Stimulated activated naive CD8-positive, alpha-beta T cell treated with anti-CD3 and anti-CD28 coated beads, Interleukin-15, Interleukin-2, amounts not matched to agents 100 U/mL and 50 U/mL, for 24 hours (primary cell): ENCODE measurements around the gene MAPKBP1.

Source experiments
- ATAC-seq: fragments of 150-1000 bp; cut with Tn5 transposase; one replicate; pipeline ENCODE4 v1.10.0; 2021
- DNase-seq: peaks from one replicate; pipeline ENCODE4 v3.0.0; 2021

Gene MAPKBP1

DNA sequence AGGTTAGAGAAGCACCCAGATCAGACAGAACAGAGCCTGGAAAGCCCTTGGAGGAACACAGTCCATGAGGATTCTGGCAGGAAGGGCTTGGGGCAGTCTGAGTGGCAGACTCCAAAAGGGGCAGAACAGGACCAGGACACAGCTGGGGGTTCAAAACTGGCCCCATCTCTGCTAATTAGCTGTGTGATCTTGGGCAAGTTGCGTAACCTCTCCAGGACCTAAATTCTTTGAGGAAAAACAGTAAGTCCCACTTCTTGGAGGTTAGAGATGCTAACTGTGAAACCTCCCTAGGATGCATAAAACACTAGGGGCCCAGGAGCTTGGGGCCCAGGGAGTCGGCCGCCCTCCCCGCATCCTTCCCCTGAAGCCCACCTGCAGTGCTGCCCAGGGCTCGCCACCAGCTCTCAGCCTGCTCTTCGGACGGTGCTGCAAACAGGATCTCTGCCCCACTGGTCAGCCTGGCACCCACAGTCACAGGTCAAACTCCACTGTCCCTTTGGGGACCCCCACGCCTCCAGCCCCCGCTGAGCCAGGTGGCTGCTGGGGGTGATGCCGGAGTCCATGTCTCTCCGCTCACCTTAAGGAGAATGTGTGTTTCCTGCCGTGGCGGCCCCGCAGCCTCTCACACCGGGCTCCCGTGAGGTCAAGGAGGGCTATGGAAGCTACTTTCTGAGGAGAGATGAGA lies 76.3 kb downstream of the MAPKBP1 start:
- DNase-seq (no peak), ATAC-seq (no peak)

DNA sequence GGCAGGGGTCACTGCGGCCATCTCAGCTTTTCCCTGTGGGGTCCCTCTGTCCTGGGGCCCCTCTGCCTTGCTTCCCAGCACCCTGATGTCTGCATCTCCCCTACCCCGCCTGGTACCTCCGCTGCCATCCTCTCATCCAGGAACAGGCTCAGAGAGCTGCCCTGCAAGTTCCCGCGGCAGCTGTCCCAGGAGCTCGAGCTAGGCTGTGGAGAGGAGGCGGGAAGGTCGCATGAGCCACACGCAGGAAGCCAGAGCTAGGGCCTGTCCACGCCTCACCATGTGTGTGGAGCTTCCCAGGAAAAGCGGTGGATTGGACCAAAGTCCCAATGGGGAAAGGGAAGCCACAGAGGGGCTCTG lies 76.9 kb downstream of the MAPKBP1 start:
- ATAC-seq, result no peak
- no peak for DNase-seq

DNA sequence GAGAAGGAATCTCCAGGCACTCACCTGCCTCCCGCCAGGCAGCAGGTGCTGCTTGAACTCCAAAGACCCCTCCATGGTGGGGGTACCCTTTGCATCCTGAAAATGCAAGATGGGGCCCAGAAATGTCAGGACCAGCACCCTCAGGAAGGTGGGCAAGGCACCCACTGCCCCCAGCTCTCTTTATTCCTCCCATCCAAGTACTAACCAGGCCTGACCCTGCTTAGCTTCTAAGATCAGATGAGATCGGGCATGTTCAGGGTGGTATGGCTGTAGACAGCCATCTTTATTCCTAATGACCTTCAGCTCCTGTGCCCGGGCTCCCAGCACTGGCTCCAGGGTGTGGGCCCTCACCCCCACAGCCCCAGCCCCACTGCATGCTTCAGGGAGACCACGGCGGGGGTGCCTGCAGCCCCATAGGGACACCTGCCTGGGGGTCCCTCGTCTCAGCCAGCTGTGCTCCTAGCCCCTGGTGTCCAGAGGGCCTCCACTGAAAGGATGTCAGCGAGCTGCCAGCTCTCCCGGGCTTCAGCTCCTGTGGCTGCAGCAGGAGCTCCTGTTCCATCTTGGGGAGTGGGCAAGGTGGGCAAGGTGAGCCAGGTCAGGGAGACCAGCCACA lies 77.6 kb downstream of the MAPKBP1 start:
- no peak for ATAC-seq
- no peak for DNase-seq

DNA sequence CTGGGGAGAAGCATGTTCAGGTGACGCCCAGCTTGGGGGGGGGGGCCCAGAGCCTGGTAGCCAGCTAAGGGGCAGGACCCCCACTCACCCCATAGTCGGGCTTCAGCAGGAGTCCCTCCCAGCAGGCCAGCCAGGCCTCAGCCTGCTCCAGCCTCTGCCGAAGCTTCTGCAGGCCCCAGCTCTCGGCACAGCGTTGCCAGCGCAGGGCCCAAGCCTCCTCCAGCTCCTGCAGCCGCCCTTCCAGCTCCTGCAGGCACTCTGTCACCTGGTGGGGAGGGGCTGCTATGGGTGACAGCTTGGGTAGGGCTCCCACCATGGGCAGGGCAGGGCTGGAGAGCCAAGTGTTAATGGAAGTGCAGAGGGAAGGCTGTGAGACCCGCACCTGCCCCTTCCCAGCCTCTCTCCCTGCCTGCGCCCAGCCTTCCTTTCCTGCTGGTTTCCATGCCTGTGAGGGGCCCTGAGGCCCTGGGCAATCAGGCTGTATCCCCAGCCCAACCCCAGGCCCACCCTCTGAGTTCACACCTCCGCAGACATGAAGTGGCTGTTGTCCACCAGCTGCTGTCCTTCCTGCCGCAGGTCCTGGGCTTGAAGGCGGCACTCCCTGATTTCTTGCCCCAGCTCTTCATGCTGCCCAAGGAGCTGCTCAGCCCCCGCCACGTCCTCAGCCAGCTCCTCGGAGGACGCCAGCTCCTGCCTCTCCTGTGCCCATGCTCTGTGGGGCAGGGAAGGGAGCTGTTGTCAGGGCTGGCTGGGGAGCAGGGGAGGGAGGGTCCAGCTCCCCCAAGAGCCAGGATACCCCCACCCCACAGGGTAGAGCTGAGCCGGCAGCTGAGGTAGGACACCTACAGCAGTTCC lies 78.7 kb downstream of the MAPKBP1 start:
- ATAC-seq, result no peak
- no peak for DNase-seq

DNA sequence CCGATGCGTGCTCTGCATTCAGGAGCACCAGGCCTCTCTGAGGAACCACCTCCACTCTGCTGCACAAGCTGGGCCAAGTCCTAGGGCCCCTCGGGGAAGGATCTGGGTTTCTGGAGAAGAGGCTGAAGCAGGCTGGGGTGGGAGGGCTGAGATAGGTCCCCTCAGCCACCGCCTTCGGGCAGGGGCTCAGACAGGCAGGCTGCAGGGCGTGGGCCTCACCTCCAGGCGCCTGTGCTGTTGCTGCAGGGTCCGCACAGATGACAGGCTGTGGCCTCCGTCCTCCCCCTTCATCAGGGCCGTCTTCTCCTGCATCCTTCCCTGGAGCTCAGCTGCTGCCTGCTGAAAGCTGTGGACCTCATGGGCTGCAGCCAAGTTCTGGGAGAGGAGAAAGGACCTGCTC lies 79.5 kb downstream of the MAPKBP1 start:
- DNase-seq, result no peak
- ATAC-seq, result no peak

DNA sequence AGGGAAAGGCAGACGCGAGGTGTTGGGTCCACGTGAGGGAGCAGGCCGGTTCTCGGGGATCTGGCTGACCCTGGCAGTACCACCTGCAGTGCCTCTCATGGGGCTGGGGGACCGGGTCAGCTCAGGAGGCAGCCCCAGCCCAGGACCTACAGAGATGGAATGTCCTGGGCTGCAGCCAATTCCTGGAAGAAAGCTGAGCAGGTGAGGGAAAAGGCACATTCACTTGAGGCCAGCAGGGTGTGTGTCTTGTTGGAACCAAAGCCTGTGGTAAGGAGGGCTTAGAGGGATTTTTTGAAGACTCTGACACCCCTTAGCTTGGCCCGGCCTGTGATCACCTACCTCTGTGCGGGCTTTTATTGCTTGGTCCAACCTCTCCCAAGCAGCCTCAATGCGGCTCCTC lies 80.2 kb downstream of the MAPKBP1 start:
- no peak for ATAC-seq
- DNase-seq, result no peak

DNA sequence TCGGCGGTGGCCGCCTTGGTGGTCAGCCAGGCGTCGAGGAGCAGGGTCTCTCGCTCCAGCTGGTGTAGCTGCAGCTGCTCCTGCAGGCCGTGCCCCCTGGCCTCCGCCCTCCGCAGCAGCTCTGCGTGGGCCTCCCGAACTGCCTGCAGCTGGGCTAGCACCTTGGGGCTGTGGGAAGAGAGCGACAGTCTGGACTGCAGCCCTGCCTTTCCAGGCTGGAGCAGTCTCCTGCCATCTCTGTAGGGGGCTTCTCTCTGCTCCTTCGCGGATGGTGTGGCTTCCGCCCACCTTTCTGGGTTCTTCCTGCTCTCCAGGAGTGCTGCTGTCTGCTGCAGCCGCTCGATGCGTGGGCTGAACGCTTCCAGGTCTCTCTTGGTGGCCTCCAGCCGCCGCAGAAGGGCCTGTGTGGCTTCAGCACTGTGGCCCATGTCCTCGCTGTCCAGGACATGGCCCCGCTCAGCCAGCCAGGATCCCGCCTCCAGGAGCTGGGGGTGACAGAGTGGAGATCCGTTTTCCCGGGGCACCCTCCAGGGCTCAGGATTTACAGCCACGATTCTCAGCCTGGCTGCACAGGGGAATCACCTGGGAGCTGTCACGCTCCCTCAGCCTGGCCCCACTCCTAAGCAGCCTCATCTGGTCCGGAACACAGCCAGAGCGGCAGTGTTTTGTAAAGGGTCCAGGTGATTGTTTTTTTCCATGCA lies 81.1 kb downstream of the MAPKBP1 start:
- no peak for ATAC-seq
- no peak for DNase-seq

DNA sequence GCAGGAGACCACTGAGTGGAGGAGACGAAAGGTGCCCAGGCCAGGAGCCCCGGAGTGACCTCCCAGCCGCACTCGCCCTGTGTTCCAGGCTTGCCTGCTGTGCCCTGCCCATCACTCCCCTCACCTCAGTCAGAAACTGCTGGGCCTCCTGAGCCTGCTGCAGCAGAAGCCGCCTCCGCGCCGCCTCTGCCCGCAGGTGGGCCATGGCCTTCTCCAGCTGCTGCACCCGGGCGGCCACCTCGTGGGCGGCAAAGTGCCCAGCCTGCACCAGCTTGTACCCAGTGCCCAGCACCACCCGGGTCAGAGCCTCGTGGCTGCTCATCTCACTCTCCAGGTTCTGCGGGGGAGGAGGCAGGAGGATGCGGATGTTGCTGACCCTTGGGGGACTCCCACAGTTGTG lies 82.0 kb downstream of the MAPKBP1 start:
- ATAC-seq (no peak), DNase-seq (no peak)

DNA sequence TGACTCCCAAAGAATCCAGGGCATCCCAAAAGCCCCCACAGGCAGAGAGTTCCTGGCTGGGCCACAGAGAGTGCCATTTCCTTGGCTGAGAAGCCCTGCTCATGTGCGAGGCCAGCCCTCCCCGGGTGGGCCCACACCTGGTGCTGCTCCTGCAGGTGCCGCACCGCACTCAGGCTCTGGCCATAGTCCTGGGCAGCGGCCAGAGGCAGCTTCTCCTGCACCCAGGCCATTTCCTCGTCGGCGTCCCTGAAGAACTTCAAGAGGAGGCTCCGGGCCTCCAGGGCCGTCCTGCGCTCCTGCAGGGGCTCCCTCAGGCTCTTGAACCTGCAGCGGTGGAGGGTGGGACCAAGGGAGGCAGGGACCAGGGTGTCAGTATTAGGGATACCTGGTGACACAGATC lies 82.4 kb downstream of the MAPKBP1 start:
- DNase-seq, result no peak
- no peak for ATAC-seq

DNA sequence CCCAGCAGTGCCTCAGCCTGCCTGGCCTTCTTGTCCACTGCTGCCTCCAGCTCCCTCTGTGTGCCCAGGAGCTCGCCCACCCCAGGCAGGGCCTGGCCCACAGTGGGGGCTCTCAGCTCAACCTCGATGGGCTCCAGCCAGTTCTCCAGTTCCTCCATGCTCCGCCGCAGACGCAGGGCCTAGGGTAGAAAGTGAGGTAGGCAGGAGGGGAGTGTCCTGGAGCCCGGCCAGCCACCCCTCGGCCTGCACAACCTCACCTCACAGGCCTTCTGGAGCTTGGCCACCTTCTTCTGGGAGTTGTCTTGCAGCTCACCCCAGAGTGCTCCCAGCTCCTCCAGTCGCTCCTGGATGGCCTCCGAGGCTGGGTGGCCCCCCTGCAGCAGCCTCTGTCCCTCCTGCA lies 83.0 kb downstream of the MAPKBP1 start:
- ATAC-seq, result no peak
- no peak for DNase-seq

DNA sequence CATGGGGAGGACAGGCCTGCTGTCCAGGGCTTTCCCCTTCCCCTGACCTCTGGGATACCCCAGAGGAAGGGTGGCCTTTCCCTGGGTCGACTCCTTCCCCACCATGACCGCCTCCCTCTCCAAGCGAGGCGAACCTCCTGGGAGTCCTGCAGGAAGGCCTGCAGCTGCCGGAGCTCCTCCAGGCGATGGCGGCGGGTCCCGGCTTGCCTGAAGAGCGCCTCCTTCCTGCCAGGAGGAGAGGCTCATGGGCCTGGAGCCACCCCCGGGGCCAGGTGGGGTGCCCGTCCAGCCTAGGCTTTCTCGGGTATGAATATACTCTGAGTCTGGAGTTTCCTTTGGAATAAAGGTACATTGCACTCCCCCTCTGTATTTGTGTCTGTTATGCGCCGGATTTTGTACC lies 84.5 kb downstream of the MAPKBP1 start:
- ATAC-seq, result no peak

DNA sequence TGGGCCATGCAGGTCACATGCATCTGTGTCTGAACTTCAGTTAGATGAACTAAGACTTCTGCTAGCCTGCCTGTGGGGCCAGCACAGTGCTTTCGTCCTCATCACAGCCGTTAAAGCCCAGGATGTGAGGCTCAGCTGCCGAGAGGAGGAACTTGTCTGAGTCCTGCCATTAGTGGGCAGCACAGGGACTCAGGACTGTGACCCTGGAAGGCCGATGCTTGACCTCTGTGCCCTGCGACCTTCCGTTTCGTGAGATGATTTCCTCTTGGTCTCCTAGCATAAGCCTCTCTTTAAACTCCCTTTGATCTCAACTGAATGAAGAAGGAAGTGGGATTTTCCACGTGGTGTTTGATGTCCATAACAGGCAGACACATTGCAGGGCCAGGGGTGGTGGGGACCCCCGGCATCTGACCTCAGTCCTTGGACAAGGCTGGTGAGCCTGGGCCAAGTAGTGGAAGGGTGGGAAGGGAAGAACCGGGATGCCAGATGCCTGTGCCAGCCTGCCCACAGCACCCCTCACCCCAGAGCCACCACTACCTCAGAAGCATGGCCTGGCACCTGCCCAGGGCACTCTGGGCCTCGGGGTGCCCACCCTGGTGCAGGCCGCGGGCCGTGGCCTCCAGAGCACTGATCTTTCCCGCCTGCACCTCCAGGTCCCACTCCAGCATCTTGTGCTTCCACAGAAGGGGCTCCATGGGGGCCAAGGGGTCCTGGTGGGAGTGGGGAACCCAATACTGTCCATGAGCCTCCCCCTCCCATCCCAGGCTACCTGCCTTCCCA lies 86.0 kb downstream of the MAPKBP1 start:
- ATAC-seq (no peak), DNase-seq (no peak)

More for the DNA sequence above, 84.5 kb downstream of the MAPKBP1 start:
- no peak for DNase-seq

DNA sequence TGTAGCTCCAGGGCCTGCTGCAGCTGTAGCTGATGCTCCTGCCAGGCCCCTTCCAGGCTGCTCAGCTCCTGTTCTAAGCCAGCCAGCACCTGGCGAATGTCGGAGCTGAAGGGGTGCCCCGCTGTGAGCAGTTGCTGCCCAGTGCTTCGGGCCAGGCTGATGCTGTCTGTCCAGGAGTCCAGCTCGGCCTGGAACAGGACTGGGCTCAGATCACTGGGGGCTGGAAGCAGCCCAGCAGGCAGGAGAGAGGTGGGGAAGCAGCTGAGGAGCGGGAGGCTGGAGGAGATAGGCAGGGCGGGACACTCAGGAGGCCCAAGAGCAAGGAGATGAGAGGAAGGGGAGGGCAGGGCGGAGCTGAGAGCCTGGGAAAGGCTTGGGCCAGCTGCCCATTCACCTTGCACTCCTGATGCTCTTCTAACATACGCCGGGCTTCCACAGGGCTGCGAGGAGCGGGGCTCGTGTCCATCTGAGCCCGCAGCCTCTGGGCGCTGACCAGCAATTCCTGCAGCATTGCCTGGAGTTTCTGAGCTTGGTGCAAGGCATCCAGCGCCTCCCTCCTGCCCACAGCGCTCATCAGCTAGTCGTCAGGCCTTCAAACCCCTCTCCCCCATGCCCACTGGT lies 87.6 kb downstream of the MAPKBP1 start:
- DNase-seq (no peak), ATAC-seq (no peak)

DNA sequence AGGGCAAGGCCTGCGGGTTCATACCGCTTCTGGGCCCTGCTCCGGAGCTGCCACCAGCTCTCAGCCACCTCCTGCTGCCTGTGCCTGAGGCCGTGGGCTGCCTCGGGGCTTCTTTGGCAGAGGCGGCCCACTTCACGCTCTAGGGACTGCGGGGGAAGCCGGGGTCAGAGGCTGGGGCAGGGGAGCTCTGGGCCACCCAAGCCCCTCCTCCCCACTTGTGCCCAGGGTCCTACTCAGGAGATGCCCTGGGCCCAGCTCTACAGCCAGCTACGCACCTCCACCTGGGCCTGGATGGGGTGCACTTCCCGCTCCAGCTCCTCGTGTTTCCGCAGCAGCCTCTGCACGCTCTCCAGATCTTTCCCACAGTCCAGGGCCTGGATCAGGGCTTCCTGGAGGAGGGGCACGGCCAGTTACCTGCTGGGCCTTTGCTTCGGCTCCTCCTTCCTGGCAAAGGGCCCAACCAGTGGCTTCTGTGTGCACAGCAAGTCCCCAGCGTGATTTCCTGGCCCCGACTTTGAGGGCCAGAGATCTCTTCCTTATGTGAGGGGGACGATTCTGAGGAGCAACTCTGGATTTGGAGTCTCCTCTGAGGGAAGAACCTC lies 88.3 kb downstream of the MAPKBP1 start:
- DNase-seq, result no peak
- no peak for ATAC-seq

DNA sequence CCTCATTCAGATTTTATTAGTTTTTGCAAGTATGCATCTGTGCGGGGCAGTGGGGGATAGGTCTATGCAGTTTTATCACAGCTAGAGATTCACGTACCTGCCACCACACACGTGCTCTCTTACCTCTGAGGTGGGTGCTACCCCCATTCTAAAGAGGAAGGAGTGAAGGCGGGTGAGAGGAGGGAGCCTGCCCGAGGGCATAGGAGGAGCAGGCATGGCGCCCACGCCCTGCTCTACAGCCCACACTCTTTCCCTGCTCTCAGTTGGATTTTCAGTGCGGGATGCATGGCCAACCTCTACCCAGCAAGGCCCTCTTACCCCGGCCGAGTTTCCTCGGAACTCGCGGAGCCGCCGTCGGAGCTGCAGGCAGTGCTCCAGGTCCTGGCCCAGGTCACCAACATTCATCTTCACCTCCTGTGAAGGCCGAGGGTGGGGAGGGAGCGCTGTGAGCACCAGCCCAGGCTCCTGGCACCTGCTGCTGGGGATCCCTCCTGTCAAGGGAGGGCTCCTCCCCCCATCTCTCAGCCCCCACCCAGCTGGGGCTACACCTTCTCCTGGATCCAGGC lies 91.3 kb downstream of the MAPKBP1 start:
- no peak for DNase-seq
- no peak for ATAC-seq

DNA sequence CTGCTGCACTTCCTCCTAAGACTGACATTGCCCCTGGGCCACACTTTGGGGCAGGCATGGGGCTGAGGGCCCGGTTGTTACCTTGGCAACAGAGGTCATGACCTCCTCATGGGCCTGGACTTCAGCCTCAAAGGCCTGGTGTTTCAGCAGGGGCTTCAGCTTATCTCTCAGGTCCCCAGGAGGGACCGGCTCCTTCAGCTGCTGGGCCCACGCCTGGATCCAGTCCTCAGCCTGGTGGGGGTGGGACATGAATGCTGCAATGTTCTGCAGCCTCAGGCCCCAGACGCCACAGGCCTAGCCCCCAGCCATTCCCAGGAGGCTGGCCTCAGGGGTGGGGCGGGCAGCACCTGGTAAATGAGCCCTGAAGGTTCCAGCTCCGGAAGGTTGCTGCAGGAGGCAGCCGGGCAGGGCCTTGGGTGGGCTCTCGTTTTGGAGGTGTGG lies 92.0 kb downstream of the MAPKBP1 start:
- no peak for ATAC-seq
- no peak for DNase-seq

DNA sequence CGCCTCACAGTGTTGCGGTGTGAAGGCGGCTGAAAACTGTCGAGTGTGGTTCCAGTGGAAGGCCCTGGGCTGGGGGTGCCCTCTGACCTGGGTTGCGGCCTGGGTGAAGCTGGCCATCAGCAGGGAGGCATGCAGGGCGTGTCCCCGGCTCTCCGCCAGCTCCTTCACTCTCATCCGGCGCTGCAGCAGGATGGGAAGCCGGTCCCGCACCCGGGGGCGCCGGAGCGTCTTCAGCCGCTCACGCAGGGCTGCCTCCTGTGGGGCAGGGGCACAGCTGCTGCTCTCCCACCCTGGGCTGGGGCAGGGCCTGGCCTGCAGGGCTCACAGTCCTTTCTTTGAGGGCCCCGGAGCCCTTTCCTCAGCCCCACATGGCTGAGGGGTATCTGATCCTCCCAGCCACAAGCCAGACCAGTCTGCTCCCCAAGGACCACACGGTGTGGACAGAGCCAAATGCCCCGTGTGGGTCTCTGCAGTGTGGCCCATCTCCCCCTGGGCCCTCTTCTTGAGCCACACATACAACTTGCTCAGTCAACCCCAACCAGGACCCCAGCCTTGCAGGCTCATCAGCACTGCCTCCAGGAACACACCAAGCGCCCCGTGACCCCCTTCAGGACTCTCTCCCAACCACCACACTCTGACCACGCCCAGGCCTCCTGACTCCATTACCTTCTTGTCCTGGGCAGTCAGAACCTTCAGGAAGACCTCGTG lies 92.7 kb downstream of the MAPKBP1 start:
- ATAC-seq, result no peak

DNA sequence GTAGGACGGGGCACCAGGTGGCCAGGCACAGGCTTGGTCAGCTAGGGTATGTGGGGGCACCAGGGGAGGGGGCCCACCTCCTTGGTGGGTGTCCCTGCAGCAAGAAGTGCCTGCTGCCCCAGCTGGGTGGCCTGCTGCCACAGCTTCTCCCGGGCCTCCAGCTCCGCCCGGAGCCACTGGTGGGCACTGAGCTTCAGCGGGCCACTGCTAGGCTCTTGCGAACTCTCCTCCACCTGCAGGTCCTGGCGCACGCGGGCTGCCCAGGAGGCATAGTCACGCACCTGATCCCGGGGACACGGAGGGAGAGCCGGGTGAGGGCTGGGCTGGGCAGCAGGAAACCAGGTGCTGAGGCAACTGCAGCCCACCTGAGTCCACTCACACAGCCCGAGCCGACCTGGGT lies 94.0 kb downstream of the MAPKBP1 start:
- no peak for ATAC-seq
- no peak for DNase-seq

More for the DNA sequence above, 92.7 kb downstream of the MAPKBP1 start:
- DNase-seq, result no peak

DNA sequence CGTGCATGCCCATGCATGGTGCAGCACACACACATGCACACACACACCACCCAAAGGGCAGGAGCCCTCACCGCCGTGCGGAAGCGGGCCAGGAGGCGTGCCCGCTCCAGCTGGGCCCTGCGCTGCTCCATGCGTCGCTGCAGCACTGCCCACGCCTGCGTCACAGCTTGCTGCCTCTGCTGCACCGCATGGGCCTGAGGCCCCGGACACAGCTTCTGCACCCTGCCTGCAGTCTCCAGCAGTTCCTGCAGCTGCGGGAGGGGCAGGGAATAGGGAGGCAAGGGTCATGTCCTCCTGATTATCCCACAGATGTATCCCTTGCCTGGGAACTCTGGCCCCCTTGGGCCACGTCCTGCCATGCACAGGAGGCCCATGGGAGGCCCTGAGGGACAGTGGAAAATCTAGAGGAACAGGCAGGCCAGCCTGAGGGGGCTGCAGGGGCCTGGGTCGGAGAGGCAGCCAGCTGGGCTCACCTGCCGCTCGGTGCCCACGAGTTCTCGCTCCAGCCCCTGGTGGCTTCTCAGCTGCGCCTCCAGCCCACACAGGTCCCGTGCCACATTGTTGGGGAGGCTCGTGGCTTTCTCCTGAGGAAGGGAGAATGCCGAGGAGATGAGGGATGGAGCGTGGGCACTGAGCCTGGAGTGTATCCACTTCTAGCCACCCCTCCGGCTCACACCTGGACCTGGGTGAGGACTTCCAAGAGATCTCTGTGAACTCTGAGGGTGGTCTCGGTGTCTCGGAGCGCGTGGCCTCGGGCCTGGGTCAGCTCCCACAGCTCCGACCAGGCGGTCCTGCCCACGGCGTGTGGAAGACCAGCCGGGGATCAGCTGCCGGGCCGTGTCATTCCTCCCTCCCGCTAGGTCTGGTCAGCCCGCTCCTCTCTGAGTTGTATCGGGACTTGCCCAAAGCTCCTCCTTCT lies 95.7 kb downstream of the MAPKBP1 start:
- DNase-seq (no peak), ATAC-seq (no peak)
